SK-N-SH (cell line): Measurements from ENCODE around the gene PSPN. TPM values are rescaled to one million over a fixed set of nuclear protein-coding genes. Genes with fewer than 3 reads are reported as not detected.

Experiments used
- CHD2 ChIP-seq: fragments of 150-350 bp; IDR thresholded peaks from 2 replicates; pipeline ENCODE4 v1.6.1; 2018; ENCODE audit warnings: low read length; ENCODE audit not compliant: partially characterized antibody
- CTCF ChIP-seq: fragments of 200-600 bp; sonication (generic); IDR thresholded peaks from 2 replicates; pipeline ENCODE4 v1.6.1; 2017; ENCODE audit warnings: antibody characterized with exemption, mild to moderate bottlenecking, moderate library complexity
- FOXM1 ChIP-seq: IDR thresholded peaks from 2 replicates; pipeline ENCODE4 v1.4.0; 2012; ENCODE audit warnings: low read depth, mild to moderate bottlenecking
- GABPA ChIP-seq: IDR thresholded peaks from 2 replicates; pipeline ENCODE4 v1.4.0; 2012; ENCODE audit warnings: low read depth, mild to moderate bottlenecking
- GATA2 ChIP-seq: sonication (generic); formaldehyde crosslinking; IDR thresholded peaks from 2 replicates; pipeline ENCODE4 v1.5.0; 2020; ENCODE audit warnings: mild to moderate bottlenecking, missing genetic modification reagents
- MXI1 ChIP-seq: IDR thresholded peaks from 2 replicates; pipeline ENCODE4 v1.6.1; 2012; ENCODE audit warnings: mild to moderate bottlenecking, low read depth, low read length, improper control_type of control experiment
- RCOR1 ChIP-seq: fragments of 150-350 bp; IDR thresholded peaks from 2 replicates; pipeline ENCODE4 v1.6.1; 2017; ENCODE audit warnings: antibody characterized with exemption, low read length
- REST ChIP-seq: IDR thresholded peaks from 2 replicates; pipeline ENCODE4 v1.6.1; 2012; ENCODE audit warnings: mild to moderate bottlenecking, low read depth, low read length, moderate library complexity
- SIN3A ChIP-seq: IDR thresholded peaks from 2 replicates; pipeline ENCODE4 v1.6.1; 2012; ENCODE audit warnings: low read depth, mild to moderate bottlenecking, low read length, moderate library complexity, borderline replicate concordance
- TAF1 ChIP-seq: IDR thresholded peaks from 2 replicates; pipeline ENCODE4 v1.6.1; 2012; ENCODE audit warnings: low read depth, mild to moderate bottlenecking, low read length, moderate library complexity, borderline replicate concordance
- ZBTB33 ChIP-seq: IDR thresholded peaks from 2 replicates; pipeline ENCODE4 v1.4.0; 2012; ENCODE audit warnings: low read depth, borderline replicate concordance
- polyA plus RNA-seq, 3 experiments: library from polyadenylated mRNA; depleted of rRNA; stranded (reverse); fragments of >200 nt; gene quantifications; 2 replicates each; pipeline ENCODE4 v1.2.3, GENCODE V29; 2012

Gene PSPN
- polyA plus RNA-seq, 1 of the 3 experiments (the other 2 are of a cell fraction): 0.59 TPM

GRCh38 chr19:6393074-6393982 lies 17.6 kb upstream of the PSPN start, which contains the start of gene GTF2F1 (continued):
- TF ChIP-seq MXI1 (peak; percentile 73), REST (no peak), ZBTB33 (no peak), CTCF (peak; percentile 20; the same call in 1 of the 2 replicates), RCOR1 (no peak), GATA2 (CRISPR knock-in tag) (no peak), TAF1 (0 out of 2 replicates have a peak, but pooled peaks have one; percentile 35), FOXM1 (no peak), SIN3A (peak; percentile 81; the same call in 1 of the 2 replicates), GABPA (peak; percentile 91), CHD2 (peak; percentile 83)
